Smooth muscle cell (in vitro differentiated cells): ENCODE measurements around the gene SLC22A23. TPM values are rescaled to one million over a fixed set of nuclear protein-coding genes. Genes with fewer than 3 reads are reported as not detected.

Experiments
- DNase-seq: peaks from one replicate; lab custom pipeline; 2025; ENCODE audit not compliant: unreplicated experiment; lab: John Stamatoyannopoulos, UW
- H2AFZ ChIP-seq: fragments of 200-600 bp; sonication (generic); 2 replicates; pipeline ENCODE4 v1.6.0; 2016; ENCODE audit warnings: antibody characterized with exemption, low read depth, mild to moderate bottlenecking
- H3F3A ChIP-seq: fragments of 200-600 bp; sonication (generic); 2 replicates; pipeline ENCODE4 v1.6.0; 2017; ENCODE audit warnings: antibody characterized with exemption, low read depth
- H3K27ac ChIP-seq: fragments of 200-600 bp; sonication (generic); 2 replicates; pipeline ENCODE4 v1.5.1; 2016; ENCODE audit warnings: low read depth, mild to moderate bottlenecking
- H3K27me3 ChIP-seq: fragments of 200-600 bp; sonication (generic); 2 replicates; pipeline ENCODE4 v1.6.1; 2016; ENCODE audit warnings: low read depth, mild to moderate bottlenecking
- H3K36me3 ChIP-seq: fragments of 200-600 bp; sonication (generic); 2 replicates; pipeline ENCODE4 v1.5.1; 2016; ENCODE audit warnings: low read depth
- H3K4me1 ChIP-seq: fragments of 200-600 bp; sonication (generic); 2 replicates; pipeline ENCODE4 v1.5.1; 2016; ENCODE audit warnings: low read depth
- H3K4me2 ChIP-seq: fragments of 200-600 bp; sonication (generic); 2 replicates; pipeline ENCODE4 v1.6.0; 2016; ENCODE audit warnings: mild to moderate bottlenecking
- H3K4me3 ChIP-seq: fragments of 200-600 bp; sonication (generic); 2 replicates; pipeline ENCODE4 v1.5.1; 2016; ENCODE audit warnings: mild to moderate bottlenecking
- H3K79me2 ChIP-seq: fragments of 200-600 bp; sonication (generic); 2 replicates; pipeline ENCODE4 v1.6.0; 2016; ENCODE audit warnings: low read depth, mild to moderate bottlenecking
- H3K9ac ChIP-seq: fragments of 200-600 bp; sonication (generic); 2 replicates; pipeline ENCODE4 v1.6.0; 2016; ENCODE audit warnings: low read depth
- H3K9me3 ChIP-seq: fragments of 200-600 bp; sonication (generic); replicated peaks from 2 replicates; pipeline ENCODE4 v1.5.1; 2016; ENCODE audit warnings: low read depth
- H4K20me1 ChIP-seq: fragments of 200-600 bp; sonication (generic); 2 replicates; pipeline ENCODE4 v1.6.0; 2016; ENCODE audit warnings: low read depth
- WGBS: methylation state at CpG from one replicate; pipeline ENCODE4 v1.1.7; 2016; ENCODE audit warnings: low lambda C conversion rate; 5-methylcytosine and 5-hydroxymethylcytosine counted together
- polyA plus RNA-seq: library from polyadenylated mRNA; unstranded; fragments of >200 nt; fragmentation: Nextera tagmentation; extraction: Ambion mirVana; gene quantifications from 2 replicates; pipeline ENCODE4 v1.2.1, GENCODE V29; 2016
- total RNA-seq: library from RNA; depleted of rRNA; stranded (reverse); fragments of >200 nt; gene quantifications from 2 replicates; pipeline ENCODE4 v1.2.3, GENCODE V29; 2014
- TF ChIP-seq, protein P1 (sequence below): fragments of 200-600 bp; sonication (generic); IDR thresholded peaks from 2 replicates; pipeline ENCODE4 v1.5.1; 2017; ENCODE audit warnings: borderline replicate concordance, mild to moderate bottlenecking, antibody characterized with exemption; ENCODE audit not compliant: insufficient read depth, poor library complexity, severe bottlenecking

Gene SLC22A23
- total and polyA plus RNA-seq, 2 experiments from 2014 or later, result 1.6 to 3.8 TPM

GRCh38 chr6:3285049-3285639 is 171.7 kb downstream of the SLC22A23 start:
- Histone ChIP-seq H3K4me3 (no peak overlapping the region), H3K27me3 (no peaks in the 10 kb centered on the region), H3F3A (peaks cover 8% of the 10 kb centered on the region), H3K79me2 (no peaks in the 10 kb centered on the region), H3K36me3 (no peaks in the 10 kb centered on the region), H3K9ac (no peak overlapping the region), H3K4me1 (peaks cover 17% of the 10 kb centered on the region), H2AFZ (no peak overlapping the region), H4K20me1 (peaks cover 17% of the 10 kb centered on the region), H3K27ac (no peak overlapping the region), H3K4me2 (no peak overlapping the region), H3K9me3 (no peaks in the 10 kb centered on the region)
- TF ChIP-seq, protein P1, sequence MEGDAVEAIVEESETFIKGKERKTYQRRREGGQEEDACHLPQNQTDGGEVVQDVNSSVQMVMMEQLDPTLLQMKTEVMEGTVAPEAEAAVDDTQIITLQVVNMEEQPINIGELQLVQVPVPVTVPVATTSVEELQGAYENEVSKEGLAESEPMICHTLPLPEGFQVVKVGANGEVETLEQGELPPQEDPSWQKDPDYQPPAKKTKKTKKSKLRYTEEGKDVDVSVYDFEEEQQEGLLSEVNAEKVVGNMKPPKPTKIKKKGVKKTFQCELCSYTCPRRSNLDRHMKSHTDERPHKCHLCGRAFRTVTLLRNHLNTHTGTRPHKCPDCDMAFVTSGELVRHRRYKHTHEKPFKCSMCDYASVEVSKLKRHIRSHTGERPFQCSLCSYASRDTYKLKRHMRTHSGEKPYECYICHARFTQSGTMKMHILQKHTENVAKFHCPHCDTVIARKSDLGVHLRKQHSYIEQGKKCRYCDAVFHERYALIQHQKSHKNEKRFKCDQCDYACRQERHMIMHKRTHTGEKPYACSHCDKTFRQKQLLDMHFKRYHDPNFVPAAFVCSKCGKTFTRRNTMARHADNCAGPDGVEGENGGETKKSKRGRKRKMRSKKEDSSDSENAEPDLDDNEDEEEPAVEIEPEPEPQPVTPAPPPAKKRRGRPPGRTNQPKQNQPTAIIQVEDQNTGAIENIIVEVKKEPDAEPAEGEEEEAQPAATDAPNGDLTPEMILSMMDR, result no peak
- 97% methylated on average over 19 of the region's 19 CpGs for WGBS
- no peak for DNase-seq

DNA sequence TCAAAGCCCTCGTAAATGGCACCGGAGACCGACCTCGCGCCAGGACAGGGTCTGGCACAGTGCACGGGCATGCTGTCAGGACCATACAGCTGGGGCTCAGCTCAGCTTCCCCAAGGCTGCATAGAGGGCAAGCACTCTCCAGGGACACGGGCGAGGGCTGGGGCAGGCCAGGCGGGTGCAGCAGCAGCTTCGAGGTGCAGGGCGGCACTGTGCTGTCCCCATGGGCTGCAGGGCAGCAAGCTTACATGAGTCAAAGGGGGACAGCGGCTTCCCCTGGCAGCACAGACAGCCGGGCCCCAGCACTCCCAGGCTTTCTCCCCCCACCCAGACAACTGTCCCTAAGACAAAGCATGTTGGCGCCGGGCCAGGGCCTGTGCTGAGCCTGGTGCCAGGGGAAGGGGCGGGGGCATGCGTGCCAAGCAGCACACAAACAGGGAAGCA is 172.4 kb downstream of the SLC22A23 start:
- Histone ChIP-seq H3K9me3 (no peaks in the 10 kb centered on the region), H3K4me2 (no peak overlapping the region), H3K27ac (no peak overlapping the region), H3K36me3 (no peaks in the 10 kb centered on the region), H3K4me1 (peaks cover 17% of the 10 kb centered on the region), H3F3A (peaks cover 8% of the 10 kb centered on the region), H3K79me2 (no peaks in the 10 kb centered on the region), H4K20me1 (peaks cover 17% of the 10 kb centered on the region), H3K4me3 (no peak overlapping the region), H3K27me3 (no peaks in the 10 kb centered on the region), H2AFZ (no peak overlapping the region), H3K9ac (no peak overlapping the region)
- DNase-seq, result no peak
- TF ChIP-seq, protein P1, result no peak
- WGBS, result 96% methylated on average over 17 of the region's 17 CpGs

GRCh38 chr6:3283641-3284435 is 173.0 kb downstream of the SLC22A23 start:
- Histone ChIP-seq H4K20me1 (peaks cover 17% of the 10 kb centered on the region), H3K27ac (no peak overlapping the region), H3K9me3 (no peaks in the 10 kb centered on the region), H3K27me3 (no peaks in the 10 kb centered on the region), H3K9ac (no peak overlapping the region), H2AFZ (no peak overlapping the region), H3K79me2 (no peaks in the 10 kb centered on the region), H3K4me1 (peaks cover 17% of the 10 kb centered on the region), H3K4me2 (no peak overlapping the region), H3F3A (peaks cover 8% of the 10 kb centered on the region), H3K4me3 (no peak overlapping the region), H3K36me3 (no peaks in the 10 kb centered on the region)
- TF ChIP-seq, protein P1, result no peak
- no peak for DNase-seq
- 95% methylated on average over 23 of the region's 23 CpGs for WGBS
